GM19324 (cell line): ENCODE results near the gene TMEM219.

Source experiments
- ATAC-seq: cut with Tn5 transposase; IDR thresholded peaks from one replicate; pipeline ENCODE4 v1.9.1; 2021; ENCODE audit warnings: mild to moderate bottlenecking, moderate library complexity; ENCODE audit not compliant: unreplicated experiment, low FRiP score

Gene TMEM219

DNA sequence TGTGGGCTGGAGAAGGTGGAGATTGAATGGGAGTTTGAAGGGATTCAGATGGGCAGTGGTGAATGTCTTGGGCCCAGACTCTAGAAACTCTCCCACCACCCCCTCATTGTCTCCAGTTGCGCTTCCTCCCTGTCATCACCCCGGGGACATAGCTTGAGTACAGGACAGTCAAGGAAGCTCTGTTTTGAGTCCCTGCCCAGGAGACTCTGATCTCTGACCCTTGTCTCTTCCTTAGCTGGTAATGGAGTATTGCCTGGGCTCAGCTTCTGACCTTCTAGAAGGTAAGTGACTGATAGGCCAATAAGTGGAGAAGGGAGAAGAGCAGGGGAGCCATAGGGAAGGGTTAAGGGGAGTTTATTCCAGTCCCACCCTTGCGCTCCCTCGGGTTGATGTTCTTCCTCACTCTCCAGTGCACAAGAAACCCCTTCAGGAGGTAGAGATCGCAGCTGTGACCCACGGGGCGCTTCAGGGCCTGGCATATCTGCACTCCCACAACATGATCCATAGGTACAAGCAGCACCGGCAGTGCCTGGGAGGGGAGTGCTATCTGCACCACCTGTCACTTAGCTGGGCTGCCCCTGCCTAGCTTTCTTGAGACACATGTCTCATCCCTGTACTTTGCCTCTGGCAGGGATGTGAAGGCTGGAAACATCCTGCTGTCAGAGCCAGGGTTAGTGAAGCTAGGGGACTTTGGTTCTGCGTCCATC, 16.8 kb downstream of the TMEM219 start:
- ATAC-seq = no peak

DNA sequence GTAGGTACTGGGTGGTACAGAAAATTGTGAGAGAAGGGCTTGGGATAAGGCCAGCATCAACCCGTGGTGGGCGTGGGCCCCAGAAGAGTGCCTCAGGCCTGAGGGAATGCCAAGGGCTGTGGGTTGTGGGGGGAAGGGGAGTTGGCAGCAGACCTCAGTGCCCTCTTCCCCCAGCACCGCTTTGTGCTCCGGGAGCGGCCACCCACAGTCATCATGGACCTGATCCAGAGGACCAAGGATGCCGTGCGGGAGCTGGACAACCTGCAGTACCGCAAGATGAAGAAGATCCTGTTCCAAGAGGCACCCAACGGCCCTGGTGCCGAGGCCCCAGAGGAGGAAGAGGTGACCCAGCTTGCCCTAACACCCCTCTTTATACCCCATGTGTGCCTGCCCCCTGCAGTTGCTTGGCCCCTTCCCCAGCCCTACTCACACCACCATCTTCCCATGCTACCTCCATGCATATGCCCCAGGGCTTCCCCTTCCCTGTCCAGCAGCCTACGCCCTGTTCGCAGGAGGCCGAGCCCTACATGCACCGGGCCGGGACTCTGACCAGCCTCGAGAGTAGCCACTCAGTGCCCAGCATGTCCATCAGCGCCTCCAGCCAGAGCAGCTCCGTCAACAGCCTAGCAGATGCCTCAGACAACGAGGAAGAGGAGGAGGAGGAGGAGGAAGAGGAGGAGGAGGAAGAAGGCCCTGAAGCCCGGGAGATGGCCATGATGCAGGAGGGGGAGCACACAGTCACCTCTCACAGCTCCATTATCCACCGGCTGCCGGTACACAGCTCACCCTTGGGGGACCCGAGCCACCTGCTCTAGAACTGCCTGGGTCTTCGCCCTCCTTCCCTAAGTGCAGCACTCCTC, 20.9 kb downstream of the TMEM219 start:
- ATAC-seq = no peak

DNA sequence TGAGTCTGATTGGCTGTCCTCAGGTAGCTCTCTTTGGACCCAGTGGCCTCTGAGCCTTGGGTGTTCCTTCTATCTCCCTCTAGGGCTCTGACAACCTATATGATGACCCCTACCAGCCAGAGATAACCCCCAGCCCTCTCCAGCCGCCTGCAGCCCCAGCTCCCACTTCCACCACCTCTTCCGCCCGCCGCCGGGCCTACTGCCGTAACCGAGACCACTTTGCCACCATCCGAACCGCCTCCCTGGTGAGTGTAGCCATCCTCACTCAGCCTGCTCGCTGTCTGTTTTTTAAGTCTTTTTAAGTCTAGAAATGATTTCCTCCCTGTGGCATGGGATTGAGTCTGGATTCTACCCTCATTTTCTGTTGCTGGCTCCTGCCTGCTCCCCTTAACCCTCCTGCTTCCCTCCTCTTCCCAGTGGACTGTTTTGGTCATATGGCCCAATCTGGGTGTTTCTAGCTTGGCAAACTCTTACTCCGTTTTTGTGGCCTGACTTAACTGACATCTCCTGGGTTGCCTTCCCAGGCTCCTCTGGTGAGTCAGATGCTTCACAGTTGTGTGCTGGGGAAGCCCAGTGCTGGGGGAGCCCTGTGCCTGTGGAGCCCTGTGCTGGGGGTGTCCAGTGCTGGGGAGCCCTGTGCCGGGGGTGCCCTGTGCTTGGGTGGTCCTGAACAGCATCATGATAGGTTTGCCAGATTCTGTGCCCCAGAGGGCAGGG, 21.7 kb downstream of the TMEM219 start:
- no peak for ATAC-seq

DNA sequence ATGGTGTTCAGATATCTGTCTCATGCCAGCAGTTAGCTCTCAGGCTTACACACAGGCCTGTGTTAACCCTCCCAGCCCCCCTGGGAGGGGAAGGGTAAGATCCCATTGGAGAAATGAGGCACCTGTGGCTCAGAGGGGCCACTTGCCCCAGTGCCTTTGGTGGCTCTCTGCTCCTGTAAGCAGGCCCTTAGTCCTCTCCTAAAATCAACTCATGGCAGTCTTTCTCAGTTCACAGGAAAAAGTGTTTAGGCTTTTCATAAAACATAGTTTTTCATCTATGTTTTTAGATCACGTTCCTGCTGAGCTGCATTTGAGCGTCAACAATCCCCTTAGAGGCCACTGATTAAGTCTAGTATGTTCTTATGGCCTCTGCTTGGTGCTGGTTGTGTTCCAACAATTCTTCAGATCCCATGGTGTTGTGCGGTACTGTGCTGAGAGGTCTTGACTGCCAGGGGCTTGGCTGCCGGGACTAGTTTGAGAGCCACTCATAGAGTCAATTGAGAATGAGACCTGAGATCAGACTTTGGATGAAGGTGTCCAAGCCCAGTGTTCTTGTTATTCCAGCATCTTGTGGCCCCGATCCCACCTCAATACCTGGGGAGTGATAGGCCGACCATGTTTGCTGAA, 22.4 kb downstream of the TMEM219 start:
- no peak for ATAC-seq

DNA sequence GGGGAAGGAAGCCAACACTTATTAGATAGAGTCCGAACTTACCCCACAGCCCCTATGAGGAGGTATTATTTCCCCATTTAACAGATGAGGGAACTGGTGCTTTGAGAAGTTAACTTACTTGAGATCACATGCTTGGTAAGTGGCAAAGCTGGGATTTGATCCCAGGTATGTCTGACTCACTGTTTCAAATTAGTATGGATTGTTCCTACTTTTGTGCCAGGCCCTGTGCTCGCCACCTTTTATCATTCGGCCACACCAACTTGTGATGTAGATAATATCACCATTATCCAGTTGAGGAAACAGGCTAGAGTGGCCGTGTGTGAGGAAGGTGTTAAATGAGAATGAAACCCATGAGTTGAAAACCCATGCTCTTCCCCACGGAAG, 22.9 kb downstream of the TMEM219 start:
- ATAC-seq = no peak

DNA sequence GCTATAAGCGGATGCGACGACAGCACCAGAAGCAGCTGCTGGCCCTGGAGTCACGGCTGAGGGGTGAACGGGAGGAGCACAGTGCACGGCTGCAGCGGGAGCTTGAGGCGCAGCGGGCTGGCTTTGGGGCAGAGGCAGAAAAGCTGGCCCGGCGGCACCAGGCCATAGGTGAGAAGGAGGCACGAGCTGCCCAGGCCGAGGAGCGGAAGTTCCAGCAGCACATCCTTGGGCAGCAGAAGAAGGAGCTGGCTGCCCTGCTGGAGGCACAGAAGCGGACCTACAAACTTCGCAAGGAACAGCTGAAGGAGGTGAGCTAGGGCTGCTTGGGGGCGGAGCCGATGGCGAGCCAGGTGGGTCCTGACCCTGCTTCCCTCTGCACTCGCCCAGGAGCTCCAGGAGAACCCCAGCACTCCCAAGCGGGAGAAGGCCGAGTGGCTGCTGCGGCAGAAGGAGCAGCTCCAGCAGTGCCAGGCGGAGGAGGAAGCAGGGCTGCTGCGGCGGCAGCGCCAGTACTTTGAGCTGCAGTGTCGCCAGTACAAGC, 23.5 kb downstream of the TMEM219 start:
- ATAC-seq = no peak

DNA sequence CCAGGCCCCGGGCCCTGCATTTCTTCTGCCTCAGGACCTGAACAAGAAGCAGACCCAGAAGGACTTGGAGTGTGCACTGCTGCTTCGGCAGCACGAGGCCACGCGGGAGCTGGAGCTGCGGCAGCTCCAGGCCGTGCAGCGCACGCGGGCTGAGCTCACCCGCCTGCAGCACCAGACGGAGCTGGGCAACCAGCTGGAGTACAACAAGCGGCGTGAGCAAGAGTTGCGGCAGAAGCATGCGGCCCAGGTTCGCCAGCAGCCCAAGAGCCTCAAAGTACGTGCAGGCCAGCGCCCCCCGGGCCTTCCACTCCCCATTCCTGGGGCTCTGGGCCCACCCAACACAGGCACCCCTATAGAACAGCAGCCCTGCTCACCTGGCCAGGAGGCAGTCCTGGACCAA, 24.4 kb downstream of the TMEM219 start:
- ATAC-seq = no peak

DNA sequence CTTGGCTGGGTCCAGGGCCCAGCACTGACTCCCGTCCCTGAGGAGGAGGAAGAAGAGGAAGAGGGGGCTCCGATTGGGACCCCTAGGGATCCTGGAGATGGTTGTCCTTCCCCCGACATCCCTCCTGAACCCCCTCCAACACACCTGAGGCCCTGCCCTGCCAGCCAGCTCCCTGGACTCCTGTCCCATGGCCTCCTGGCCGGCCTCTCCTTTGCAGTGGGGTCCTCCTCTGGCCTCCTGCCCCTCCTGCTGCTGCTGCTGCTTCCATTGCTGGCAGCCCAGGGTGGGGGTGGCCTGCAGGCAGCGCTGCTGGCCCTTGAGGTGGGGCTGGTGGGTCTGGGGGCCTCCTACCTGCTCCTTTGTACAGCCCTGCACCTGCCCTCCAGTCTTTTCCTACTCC, 25.1 kb downstream of the TMEM219 start:
- no peak for ATAC-seq

DNA sequence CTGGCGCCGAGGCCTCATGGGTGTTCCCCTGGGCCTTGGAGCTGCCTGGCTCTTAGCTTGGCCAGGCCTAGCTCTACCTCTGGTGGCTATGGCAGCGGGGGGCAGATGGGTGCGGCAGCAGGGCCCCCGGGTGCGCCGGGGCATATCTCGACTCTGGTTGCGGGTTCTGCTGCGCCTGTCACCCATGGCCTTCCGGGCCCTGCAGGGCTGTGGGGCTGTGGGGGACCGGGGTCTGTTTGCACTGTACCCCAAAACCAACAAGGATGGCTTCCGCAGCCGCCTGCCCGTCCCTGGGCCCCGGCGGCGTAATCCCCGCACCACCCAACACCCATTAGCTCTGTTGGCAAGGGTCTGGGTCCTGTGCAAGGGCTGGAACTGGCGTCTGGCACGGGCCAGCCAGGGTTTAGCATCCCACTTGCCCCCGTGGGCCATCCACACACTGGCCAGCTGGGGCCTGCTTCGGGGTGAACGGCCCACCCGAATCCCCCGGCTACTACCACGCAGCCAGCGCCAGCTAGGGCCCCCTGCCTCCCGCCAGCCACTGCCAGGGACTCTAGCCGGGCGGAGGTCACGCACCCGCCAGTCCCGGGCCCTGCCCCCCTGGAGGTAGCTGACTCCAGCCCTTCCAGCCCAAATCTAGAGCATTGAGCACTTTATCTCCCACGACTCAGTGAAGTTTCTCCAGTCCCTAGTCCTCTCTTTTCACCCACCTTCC, 25.6 kb downstream of the TMEM219 start:
- no peak for ATAC-seq

DNA sequence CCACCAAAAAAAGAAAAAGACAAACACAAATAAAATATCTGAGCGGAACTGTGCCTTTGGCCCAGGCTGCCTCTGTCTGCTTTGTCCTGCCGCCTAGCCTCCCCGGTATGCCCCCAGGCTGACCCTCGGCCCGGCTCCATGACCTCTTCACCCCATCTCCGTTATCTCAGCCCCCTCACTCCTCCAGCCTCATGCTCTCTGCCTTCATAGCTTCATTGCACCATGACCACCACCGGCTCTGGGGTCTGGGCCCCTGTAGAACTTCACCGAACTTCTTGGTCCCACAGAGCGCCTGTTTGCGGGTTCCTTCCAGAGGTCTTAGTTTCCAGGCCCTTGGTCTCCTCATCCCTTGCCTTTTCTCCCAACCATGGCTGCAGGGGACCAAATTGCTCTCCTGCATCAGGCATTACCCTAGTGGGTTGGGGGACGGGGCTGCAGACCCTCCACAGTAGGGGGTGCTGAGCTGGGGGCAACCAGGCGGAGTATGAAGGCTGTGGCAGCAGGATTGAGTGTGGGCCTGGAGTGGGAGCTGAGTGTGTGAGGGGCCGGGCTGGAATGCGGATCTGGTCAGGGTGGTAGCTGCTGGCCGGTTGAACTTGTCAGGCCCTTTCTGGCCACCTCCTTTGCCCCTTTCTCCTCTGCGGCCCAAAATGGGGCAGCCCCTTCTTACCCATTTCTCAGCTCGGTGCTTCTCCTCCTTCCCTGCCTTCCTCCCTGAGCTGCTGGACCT, 26.6 kb downstream of the TMEM219 start:
- ATAC-seq = no peak

DNA sequence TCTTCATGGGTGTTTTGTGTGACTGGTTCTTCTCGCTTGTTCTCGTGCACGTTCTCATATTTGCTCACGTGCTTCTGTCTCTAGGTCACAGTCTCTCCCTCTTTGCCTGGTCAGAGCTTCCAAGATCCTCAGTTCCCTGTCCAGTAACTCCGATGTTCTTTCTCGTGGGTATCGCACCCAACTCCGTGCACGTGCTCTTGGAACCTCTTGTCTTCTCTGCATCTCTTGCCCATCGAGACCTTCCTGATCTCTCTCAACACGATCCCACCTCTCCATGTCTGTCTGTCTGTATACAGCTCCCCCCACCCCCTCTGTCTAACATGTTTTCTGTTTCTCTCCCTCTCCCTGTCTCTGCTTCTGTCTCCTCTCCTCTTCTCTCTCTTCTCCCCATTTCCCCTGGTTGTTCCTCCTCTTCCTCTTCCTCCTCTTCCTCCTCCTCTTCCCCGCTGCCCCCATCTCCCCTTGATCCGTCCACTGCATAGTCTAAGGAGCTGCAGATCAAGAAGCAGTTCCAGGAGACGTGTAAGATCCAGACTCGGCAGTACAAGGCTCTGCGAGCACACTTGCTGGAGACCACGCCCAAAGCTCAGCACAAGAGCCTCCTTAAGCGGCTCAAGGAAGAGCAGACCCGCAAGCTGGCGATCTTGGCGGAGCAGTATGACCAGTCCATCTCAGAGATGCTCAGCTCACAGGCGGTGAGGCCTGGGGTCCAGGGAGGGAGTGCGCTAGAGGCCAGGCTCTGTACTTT, 27.4 kb downstream of the TMEM219 start:
- ATAC-seq = no peak

DNA sequence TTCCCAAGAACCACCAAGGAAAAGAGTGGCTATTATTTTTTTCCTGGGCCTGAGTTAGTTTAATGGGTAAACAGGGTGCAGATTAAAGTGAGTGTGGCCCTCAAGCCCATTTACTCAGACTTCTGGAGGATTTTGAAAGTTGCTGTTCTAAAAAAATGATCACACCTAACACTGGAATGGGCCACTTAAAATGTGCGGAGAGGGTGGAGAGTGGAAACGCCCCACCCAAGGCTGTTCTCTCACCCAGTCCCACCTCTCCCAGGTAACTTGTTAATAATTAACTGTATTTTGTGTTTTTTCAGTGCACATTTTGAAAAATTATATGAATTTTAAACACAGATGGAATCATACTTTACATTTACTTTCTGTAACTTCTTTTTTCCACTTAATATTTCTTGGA, 28.2 kb downstream of the TMEM219 start:
- no peak for ATAC-seq

DNA sequence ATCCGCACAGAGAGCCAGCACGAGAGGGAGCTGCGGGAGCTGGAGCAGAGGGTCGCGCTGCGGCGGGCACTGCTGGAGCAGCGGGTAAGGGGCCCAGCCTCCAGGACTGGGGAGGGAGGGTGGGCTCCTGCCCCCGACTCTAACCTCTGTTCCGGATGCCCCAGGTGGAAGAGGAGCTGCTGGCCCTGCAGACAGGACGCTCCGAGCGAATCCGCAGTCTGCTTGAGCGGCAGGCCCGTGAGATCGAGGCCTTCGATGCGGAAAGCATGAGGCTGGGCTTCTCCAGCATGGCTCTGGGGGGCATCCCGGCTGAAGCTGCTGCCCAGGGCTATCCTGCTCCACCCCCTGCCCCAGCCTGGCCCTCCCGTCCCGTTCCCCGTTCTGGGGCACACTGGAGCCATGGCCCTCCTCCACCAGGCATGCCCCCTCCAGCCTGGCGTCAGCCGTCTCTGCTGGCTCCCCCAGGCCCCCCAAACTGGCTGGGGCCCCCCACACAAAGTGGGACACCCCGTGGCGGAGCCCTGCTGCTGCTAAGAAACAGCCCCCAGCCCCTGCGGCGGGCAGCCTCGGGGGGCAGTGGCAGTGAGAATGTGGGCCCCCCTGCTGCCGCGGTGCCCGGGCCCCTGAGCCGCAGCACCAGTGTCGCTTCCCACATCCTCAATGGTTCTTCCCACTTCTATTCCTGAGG, 29.1 kb downstream of the TMEM219 start:
- no peak for ATAC-seq

DNA sequence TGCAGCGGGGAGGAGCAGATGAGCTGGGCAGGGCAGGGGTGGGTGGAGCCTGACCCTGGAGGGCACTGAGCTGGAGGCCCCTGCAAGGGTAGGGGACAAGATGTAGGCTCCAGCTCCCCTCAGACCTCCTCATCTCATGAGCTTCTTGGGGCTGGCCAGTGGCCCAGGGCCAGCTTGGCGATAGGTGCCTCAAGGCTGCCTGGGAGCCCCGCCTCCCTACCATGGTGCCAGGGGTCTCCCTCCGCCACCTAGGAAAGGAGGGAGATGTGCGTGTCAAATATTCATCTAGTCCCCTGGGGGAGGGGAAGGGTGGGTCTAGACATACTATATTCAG, 29.7 kb downstream of the TMEM219 start:
- ATAC-seq = no peak

DNA sequence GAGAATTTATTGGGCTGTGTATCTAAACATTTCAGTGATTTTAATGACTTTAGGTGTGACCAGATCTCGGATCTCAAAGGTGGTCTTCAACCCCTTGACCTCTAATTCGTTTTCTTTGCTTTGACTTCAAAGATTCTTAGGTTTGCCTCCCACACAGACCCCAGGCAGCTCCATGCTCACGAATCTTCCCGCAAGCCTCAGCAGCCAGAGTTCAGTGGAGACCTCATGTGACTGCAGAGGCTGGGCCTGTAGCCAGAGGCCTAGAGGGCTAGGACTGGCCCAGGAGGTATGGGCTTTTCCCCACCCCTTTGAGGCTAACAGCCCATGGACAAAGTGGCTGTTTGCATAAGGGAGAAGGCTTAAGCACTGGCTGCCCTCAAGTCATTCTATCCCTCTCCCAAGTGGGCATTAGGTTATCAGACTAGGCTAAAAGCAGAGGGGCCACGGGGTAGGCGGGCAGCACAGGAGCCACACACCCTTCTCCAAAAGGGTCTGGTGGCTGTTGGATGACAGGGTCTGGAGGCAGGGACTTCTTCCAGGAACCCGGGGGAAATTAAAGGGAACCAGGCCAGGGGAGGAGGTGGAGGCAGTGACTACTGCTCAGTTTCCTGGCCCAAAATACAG, 30.6 kb downstream of the TMEM219 start:
- ATAC-seq = no peak

DNA sequence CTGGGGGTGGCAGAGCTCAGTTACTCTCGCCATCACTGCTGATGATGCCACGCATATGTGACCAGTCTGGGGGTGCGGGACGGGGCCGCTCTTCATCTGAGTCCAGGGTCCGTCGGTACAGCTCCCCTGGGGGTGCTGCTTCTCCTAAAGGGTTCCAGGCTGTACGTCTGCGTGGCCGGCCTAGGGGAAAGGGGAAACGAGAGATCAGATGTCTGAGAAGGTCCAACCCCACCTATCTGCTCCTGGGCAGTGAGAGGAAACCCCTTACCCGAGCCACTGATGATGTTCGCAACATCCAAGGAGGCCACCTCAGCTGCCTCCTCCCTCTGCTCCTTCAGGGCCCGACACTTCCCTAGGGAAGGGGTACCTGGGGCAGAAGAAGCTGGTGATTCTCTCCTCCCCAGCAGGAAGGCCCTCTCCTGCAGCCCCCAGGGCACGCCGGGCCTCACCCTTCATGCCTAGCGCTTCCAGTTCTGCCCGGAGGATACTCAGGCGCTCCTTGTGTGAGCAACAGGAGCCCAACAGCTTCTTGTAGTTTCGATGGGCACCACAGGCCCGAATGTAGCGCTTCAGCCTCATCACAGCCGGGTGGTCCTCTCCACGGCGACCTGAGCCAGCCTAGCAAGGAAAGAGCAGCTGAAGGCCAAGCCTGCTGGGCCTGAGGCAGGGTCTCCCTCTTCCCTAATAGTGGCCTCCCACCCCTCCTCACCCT, 31.5 kb downstream of the TMEM219 start:
- no peak for ATAC-seq

DNA sequence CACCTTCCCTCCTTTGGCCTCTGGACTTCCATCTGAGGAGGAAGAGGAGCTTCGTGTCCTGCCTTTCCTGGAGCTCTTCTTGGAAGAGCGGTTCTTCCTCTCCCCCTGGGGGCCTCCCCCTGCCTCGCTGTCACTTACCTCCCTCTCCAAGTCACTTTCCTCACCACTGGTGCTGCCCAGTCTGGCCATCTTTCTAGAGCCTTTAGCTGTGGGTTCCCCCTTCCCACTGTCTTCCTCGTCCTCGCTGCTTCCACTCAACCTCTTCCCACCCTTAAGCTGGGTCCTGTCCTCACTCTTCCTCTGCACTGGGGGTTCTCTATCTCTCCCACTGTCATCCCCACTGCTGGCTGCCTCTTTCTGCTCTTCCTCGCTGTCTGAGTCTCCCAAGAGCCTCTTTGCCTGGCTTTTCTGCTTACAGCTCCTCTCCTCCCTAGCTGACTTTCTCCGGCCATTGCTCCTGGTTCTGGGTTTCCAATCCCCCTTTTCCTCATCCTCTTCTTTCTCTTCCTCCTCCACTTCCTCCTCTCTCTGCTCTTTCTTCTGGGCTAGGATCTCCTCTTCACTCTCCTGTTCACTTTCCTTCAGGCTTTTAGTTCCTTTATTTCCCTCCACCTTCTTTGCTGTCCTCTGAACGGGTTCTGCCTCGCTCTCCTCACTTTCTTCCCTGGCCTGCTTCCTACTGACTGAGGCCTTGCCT, 32.2 kb downstream of the TMEM219 start:
- no peak for ATAC-seq
